HL-60 (cell line): ENCODE measurements around the gene HCK.

Source experiments
- DNase-seq, 2 experiments: peaks; one replicate each; pipeline ENCODE4 v3.0.0-alpha.2; 2010 to 2020; ENCODE audit warnings: low read depth in 1 of 2, low spot score in 1 of 2
- H3K27ac ChIP-seq: fragments of 250-450 bp; sonication (Bioruptor Pico); replicated peaks from 2 replicates; pipeline ENCODE4 v1.5.1; 2020; ENCODE audit warnings: mild to moderate bottlenecking, moderate library complexity
- H3K27me3 ChIP-seq: fragments of 250-450 bp; sonication (Bioruptor Pico); 2 replicates; pipeline ENCODE4 v1.5.1; 2021; ENCODE audit warnings: mild to moderate bottlenecking, moderate library complexity; ENCODE audit not compliant: insufficient read depth, poor library complexity, severe bottlenecking
- H3K4me3 ChIP-seq: replicated peaks from 2 replicates; pipeline ENCODE4 v1.5.1; 2011; ENCODE audit warnings: mild to moderate bottlenecking, control low read depth, low read length; ENCODE audit not compliant: insufficient read depth
- CTCF ChIP-seq: IDR thresholded peaks from one replicate; pipeline ENCODE4 v1.5.1; 2011; ENCODE audit warnings: low read length, control low read depth, inconsistent platforms; ENCODE audit not compliant: insufficient read depth
- GABPA ChIP-seq: IDR thresholded peaks from 2 replicates; pipeline ENCODE4 v1.6.1; 2012; ENCODE audit warnings: low read depth
- POLR2AphosphoS5 ChIP-seq: IDR thresholded peaks from 2 replicates; pipeline ENCODE4 v1.6.1; 2012; ENCODE audit warnings: low read depth
- REST ChIP-seq: IDR thresholded peaks from 2 replicates; pipeline ENCODE4 v1.6.1; 2012; ENCODE audit warnings: low read depth; ENCODE audit not compliant: insufficient replicate concordance
- SPI1 ChIP-seq: IDR thresholded peaks from 2 replicates; pipeline ENCODE4 v1.6.1; 2012; ENCODE audit warnings: low read depth, mild to moderate bottlenecking, borderline replicate concordance

HCK gene

GRCh38 chr20:32045999-32046398, 6.0 kb upstream of the HCK start:
- Histone ChIP-seq H3K27ac (no peak overlapping the region), H3K4me3 (no peak overlapping the region), H3K27me3 (no peaks in the 10 kb centered on the region)
- DNase-seq: no peak
- TF ChIP-seq POLR2AphosphoS5: no peak
- TF ChIP-seq REST: no peak
- no peak for TF ChIP-seq GABPA
- no peak for TF ChIP-seq SPI1
- no peak for TF ChIP-seq CTCF

- no peaks in the 10 kb centered on the region for H3K27me3 ChIP-seq
- H3K27ac ChIP-seq: peak overlapping the region; percentile 88
- H3K4me3 ChIP-seq: no peak overlapping the region
- no peak for TF ChIP-seq SPI1
- no peak for TF ChIP-seq REST
- no peak for TF ChIP-seq CTCF
- TF ChIP-seq POLR2AphosphoS5: no peak
- TF ChIP-seq GABPA: no peak
- no peak for DNase-seq
Measured at GRCh38 chr20:32050324-32050841, 1.7 kb upstream of the HCK start.

- no peak for TF ChIP-seq CTCF
- no peak for TF ChIP-seq GABPA
- peak; percentile 75; the same call in 1 of the 2 replicates for TF ChIP-seq SPI1
- TF ChIP-seq POLR2AphosphoS5: peak; percentile 78
- no peak for TF ChIP-seq REST
- Histone ChIP-seq H3K27me3 (no peaks in the 10 kb centered on the region), H3K4me3 (peak overlapping the region; percentile 91), H3K27ac (peak overlapping the region; percentile 88)
- DNase-seq: peak in 1 of 2 experiments; percentile 90
Measured at GRCh38 chr20:32050851-32051556, 1.0 kb upstream of the HCK start.
